IMR-90 (cell line): Measurements from ENCODE around the gene ITPKA.

Experiments used
- CEBPB ChIP-seq: IDR thresholded peaks from 2 replicates; pipeline ENCODE4 v1.6.1; 2012; ENCODE audit warnings: low read depth, low read length, improper control_type of control experiment
- CTCF ChIP-seq: conservative IDR thresholded peaks from 2 replicates; pipeline ENCODE4 v1.5.1; 2012; ENCODE audit warnings: mild to moderate bottlenecking, low read depth, low read length, improper control_type of control experiment
- FOS ChIP-seq: fragments of 150-350 bp; IDR thresholded peaks from 2 replicates; pipeline ENCODE4 v1.6.1; 2016; ENCODE audit warnings: low read depth, low read length
- MAZ ChIP-seq: IDR thresholded peaks from 2 replicates; pipeline ENCODE4 v1.6.1; 2012; ENCODE audit warnings: low read depth, mild to moderate bottlenecking, low read length, improper control_type of control experiment, moderate library complexity, borderline replicate concordance
- MXI1 ChIP-seq: IDR thresholded peaks from 2 replicates; pipeline ENCODE4 v1.6.1; 2012; ENCODE audit warnings: low read depth, mild to moderate bottlenecking, low read length, moderate library complexity, borderline replicate concordance
- POLR2A ChIP-seq: IDR thresholded peaks from 2 replicates; pipeline ENCODE4 v1.6.1; 2012; ENCODE audit warnings: mild to moderate bottlenecking, low read depth, low read length
- RCOR1 ChIP-seq: IDR thresholded peaks from 2 replicates; pipeline ENCODE4 v1.6.1; 2012; ENCODE audit warnings: mild to moderate bottlenecking, low read length, improper control_type of control experiment; ENCODE audit not compliant: insufficient replicate concordance
- RFX5 ChIP-seq: IDR thresholded peaks from 2 replicates; pipeline ENCODE4 v1.8.0; 2012; ENCODE audit warnings: low read depth, mild to moderate bottlenecking, low read length, moderate library complexity
- SMC3 ChIP-seq: fragments of 150-350 bp; IDR thresholded peaks from 2 replicates; pipeline ENCODE4 v1.6.1; 2016; ENCODE audit warnings: low read depth, mild to moderate bottlenecking, antibody characterized with exemption, low read length, moderate library complexity
- TF ChIP-seq, protein P1 (sequence below): fragments of 150-350 bp; IDR thresholded peaks from 2 replicates; pipeline ENCODE4 v1.6.1; 2017; ENCODE audit warnings: mild to moderate bottlenecking, antibody characterized with exemption, low read length, low read depth

DNA sequence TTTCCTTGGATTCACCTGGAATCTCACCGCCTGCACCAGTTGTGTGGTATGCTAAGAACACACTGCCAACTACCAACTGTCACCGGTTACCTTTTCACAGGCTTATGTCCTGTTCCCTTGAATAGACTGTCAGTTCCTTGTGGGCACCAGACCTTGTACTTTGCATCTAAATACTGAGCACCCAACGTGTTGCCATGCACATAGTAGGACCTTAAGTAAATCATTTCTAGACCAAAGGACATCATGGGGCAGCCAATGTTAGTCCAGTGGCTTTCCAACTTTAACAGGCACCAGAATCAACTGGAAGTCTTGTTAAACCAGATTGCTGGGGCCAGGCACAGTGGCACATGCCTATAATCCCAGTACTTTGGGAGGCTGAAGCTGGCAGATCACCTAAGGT lies 51.5 kb downstream of the ITPKA start:
- TF ChIP-seq CTCF (no peak), POLR2A (no peak), MAZ (no peak), SMC3 (no peak), FOS (no peak), CEBPB (no peak), MXI1 (no peak), RCOR1 (no peak), RFX5 (no peak)
- TF ChIP-seq, protein P1, sequence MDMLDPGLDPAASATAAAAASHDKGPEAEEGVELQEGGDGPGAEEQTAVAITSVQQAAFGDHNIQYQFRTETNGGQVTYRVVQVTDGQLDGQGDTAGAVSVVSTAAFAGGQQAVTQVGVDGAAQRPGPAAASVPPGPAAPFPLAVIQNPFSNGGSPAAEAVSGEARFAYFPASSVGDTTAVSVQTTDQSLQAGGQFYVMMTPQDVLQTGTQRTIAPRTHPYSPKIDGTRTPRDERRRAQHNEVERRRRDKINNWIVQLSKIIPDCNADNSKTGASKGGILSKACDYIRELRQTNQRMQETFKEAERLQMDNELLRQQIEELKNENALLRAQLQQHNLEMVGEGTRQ = no peak
